22Rv1 (cell line): ENCODE data around the gene MTFR1L.

Experiments
- ZFX ChIP-seq: fragments of 450-650 bp; IDR thresholded peaks from 2 replicates; pipeline ENCODE4 v1.6.1; 2017; ENCODE audit warnings: antibody characterized with exemption, borderline replicate concordance
- TF ChIP-seq, protein P1 (sequence below): fragments of 450-650 bp; IDR thresholded peaks from 2 replicates; pipeline ENCODE4 v1.5.1; 2017; ENCODE audit warnings: mild to moderate bottlenecking

DNA sequence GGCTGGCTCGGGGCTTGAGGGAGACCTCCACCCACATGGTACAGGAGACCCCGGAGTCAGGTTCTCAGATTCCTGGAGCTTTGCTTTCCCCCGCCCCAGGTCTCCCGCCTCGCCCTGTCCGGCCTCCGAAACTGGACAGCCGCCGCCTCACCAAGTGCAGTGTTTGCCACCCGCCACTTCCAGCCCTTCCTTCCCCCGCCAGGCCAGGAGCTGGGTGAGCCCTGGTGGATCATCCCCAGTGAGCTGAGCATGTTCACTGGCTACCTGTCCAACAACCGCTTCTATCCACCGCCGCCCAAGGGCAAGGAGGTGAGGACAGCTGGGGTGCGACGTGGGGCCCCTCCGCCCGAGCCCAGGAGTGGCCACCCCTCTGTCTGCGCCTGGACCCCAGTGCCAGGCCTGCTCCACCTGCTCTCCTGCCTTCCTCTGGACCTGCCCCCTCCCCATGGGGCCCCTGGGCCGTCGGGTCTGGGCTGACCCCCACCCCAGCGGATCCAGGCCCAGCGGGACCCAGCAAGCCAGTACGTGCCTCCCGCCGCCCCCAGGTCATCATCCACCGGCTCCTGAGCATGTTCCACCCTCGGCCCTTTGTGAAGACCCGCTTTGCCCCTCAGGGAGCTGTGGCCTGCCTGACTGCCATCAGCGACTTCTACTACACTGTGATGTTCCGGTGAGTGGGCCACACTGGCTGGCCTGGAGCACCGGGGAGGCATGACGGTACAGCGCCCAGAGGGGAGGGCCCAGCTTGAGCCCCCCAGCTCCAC is 11.1 kb upstream of the MTFR1L start:
- TF ChIP-seq, protein P1, sequence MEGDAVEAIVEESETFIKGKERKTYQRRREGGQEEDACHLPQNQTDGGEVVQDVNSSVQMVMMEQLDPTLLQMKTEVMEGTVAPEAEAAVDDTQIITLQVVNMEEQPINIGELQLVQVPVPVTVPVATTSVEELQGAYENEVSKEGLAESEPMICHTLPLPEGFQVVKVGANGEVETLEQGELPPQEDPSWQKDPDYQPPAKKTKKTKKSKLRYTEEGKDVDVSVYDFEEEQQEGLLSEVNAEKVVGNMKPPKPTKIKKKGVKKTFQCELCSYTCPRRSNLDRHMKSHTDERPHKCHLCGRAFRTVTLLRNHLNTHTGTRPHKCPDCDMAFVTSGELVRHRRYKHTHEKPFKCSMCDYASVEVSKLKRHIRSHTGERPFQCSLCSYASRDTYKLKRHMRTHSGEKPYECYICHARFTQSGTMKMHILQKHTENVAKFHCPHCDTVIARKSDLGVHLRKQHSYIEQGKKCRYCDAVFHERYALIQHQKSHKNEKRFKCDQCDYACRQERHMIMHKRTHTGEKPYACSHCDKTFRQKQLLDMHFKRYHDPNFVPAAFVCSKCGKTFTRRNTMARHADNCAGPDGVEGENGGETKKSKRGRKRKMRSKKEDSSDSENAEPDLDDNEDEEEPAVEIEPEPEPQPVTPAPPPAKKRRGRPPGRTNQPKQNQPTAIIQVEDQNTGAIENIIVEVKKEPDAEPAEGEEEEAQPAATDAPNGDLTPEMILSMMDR = no peak
- no peak for TF ChIP-seq ZFX
